H9 (cell line): ENCODE measurements around the gene YOD1. TPM values are rescaled to one million over a fixed set of nuclear protein-coding genes. Genes with fewer than 3 reads are reported as not detected.

ENCODE experiments used
- DNase-seq: peaks from one replicate; pipeline ENCODE4 v3.0.0-alpha.2; 2017
- H2AFZ ChIP-seq: one replicate; pipeline ENCODE4 v1.6.1; 2013; ENCODE audit warnings: mild to moderate bottlenecking, low read length, control low read depth, moderate library complexity
- H2AK5ac ChIP-seq: 2 replicates; pipeline ENCODE4 v1.6.1; 2013; ENCODE audit warnings: low read length, control low read depth, mixed read lengths; ENCODE audit not compliant: insufficient read length
- H2BK120ac ChIP-seq: one replicate; pipeline ENCODE4 v1.6.1; 2013; ENCODE audit warnings: low read depth, mild to moderate bottlenecking, low read length, control low read depth, inconsistent platforms; ENCODE audit not compliant: poor library complexity, severe bottlenecking
- H2BK12ac ChIP-seq: 2 replicates; pipeline ENCODE4 v1.6.1; 2013; ENCODE audit warnings: low read length, control low read depth, mixed read lengths, low read depth; ENCODE audit not compliant: insufficient read length
- H2BK15ac ChIP-seq: 2 replicates; pipeline ENCODE4 v1.6.1; 2013; ENCODE audit warnings: low read depth, low read length, control low read depth
- H2BK20ac ChIP-seq: one replicate; pipeline ENCODE4 v1.6.1; 2013; ENCODE audit warnings: low read depth, mild to moderate bottlenecking, low read length, control low read depth, inconsistent platforms; ENCODE audit not compliant: poor library complexity, severe bottlenecking
- H2BK5ac ChIP-seq: 2 replicates; pipeline ENCODE4 v1.6.1; 2013; ENCODE audit warnings: low read length, control low read depth, mixed read lengths; ENCODE audit not compliant: insufficient read length
- H3K14ac ChIP-seq: 2 replicates; pipeline ENCODE4 v1.6.1; 2013; ENCODE audit warnings: low read length, control low read depth; ENCODE audit not compliant: insufficient read depth
- H3K18ac ChIP-seq: 2 replicates; pipeline ENCODE4 v1.6.1; 2013; ENCODE audit warnings: low read depth, mild to moderate bottlenecking, mixed read lengths, low read length, control low read depth; ENCODE audit not compliant: insufficient read length
- H3K23ac ChIP-seq: 2 replicates; pipeline ENCODE4 v1.6.1; 2013; ENCODE audit warnings: low read length, control low read depth, mixed read lengths, low read depth; ENCODE audit not compliant: insufficient read length
- H3K23me2 ChIP-seq: 2 replicates; pipeline ENCODE4 v1.6.1; 2013; ENCODE audit warnings: low read depth, mild to moderate bottlenecking, mixed read lengths, low read length, control low read depth; ENCODE audit not compliant: insufficient read length, poor library complexity, severe bottlenecking
- H3K27ac ChIP-seq: 2 replicates; pipeline ENCODE4 v1.5.1; 2013; ENCODE audit warnings: low read length, control low read depth, mixed read lengths, low read depth; ENCODE audit not compliant: insufficient read length
- H3K27me3 ChIP-seq: 2 replicates; pipeline ENCODE4 v1.6.1; 2013; ENCODE audit warnings: low read length, control low read depth, inconsistent platforms; ENCODE audit not compliant: insufficient read depth
- H3K4ac ChIP-seq: 2 replicates; pipeline ENCODE4 v1.6.1; 2013; ENCODE audit warnings: low read depth, mild to moderate bottlenecking, control low read depth, inconsistent platforms, low read length, moderate library complexity
- H3K4me1 ChIP-seq: 2 replicates; pipeline ENCODE4 v1.6.1; 2013; ENCODE audit warnings: low read length, control low read depth, inconsistent platforms; ENCODE audit not compliant: insufficient read depth
- H3K4me2 ChIP-seq: 2 replicates; pipeline ENCODE4 v1.6.1; 2013; ENCODE audit warnings: low read length, control low read depth, mixed read lengths; ENCODE audit not compliant: insufficient read length, insufficient read depth
- H3K56ac ChIP-seq: 2 replicates; pipeline ENCODE4 v1.6.1; 2013; ENCODE audit warnings: low read depth, mild to moderate bottlenecking, mixed read lengths, low read length, control low read depth; ENCODE audit not compliant: insufficient read length
- H3K79me1 ChIP-seq: 2 replicates; pipeline ENCODE4 v1.6.1; 2013; ENCODE audit warnings: low read depth, mild to moderate bottlenecking, moderate library complexity, low read length, control low read depth, inconsistent platforms; ENCODE audit not compliant: insufficient read depth, poor library complexity, severe bottlenecking
- H3K79me2 ChIP-seq: 2 replicates; pipeline ENCODE4 v1.6.1; 2013; ENCODE audit warnings: low read length, control low read depth, inconsistent platforms; ENCODE audit not compliant: insufficient read depth
- H3K9ac ChIP-seq: 2 replicates; pipeline ENCODE4 v1.6.1; 2013; ENCODE audit warnings: low read length, control low read depth, mixed read lengths; ENCODE audit not compliant: insufficient read length; ENCODE audit errors: extremely low read depth
- H3K9me3 ChIP-seq: one replicate; pipeline ENCODE4 v1.6.1; 2013; ENCODE audit warnings: low read depth, low read length, inconsistent platforms; ENCODE audit not compliant: control insufficient read depth
- H3T11ph ChIP-seq: one replicate; pipeline ENCODE4 v1.6.1; 2013; ENCODE audit warnings: mild to moderate bottlenecking, low read length, control low read depth, inconsistent platforms
- H4K20me1 ChIP-seq: one replicate; pipeline ENCODE4 v1.6.1; 2013; ENCODE audit not compliant: control insufficient read depth, insufficient read length, insufficient read depth
- H4K5ac ChIP-seq: 2 replicates; pipeline ENCODE4 v1.6.1; 2013; ENCODE audit warnings: low read depth, mild to moderate bottlenecking, mixed read lengths, low read length, control low read depth; ENCODE audit not compliant: insufficient read length
- H4K8ac ChIP-seq: replicated peaks from 2 replicates; pipeline ENCODE4 v1.6.1; 2013; ENCODE audit warnings: low read length, control low read depth, mixed read lengths, low read depth; ENCODE audit not compliant: insufficient read length
- H4K91ac ChIP-seq: 2 replicates; pipeline ENCODE4 v1.6.1; 2013; ENCODE audit warnings: low read depth, mild to moderate bottlenecking, moderate library complexity, mixed read lengths, low read length, control low read depth; ENCODE audit not compliant: insufficient read length
- H3K27ac Mint-ChIP-seq, 3 experiments: 2 replicates in 2 of 3; 3 replicates in 1 of 3; pipeline ENCODE4 v1.8.0; 2020 to 2021; ENCODE audit warnings: mixed read lengths in 3 of 3, mild to moderate bottlenecking in 1 of 3, moderate library complexity in 1 of 3
- H3K27me3 Mint-ChIP-seq: 2 replicates; pipeline ENCODE4 v1.8.0; 2021; ENCODE audit warnings: low read depth, mild to moderate bottlenecking, moderate library complexity, mixed read lengths
- H3K36me3 Mint-ChIP-seq, 3 experiments: 2 replicates in 2 of 3; 3 replicates in 1 of 3; pipeline ENCODE4 v1.8.0; 2020 to 2021; ENCODE audit warnings: low read depth in 3 of 3, mixed read lengths in 3 of 3; ENCODE audit not compliant: insufficient read depth in 1 of 3
- H3K4me1 Mint-ChIP-seq, 2 experiments: 2 replicates each; pipeline ENCODE4 v1.8.0; 2020; ENCODE audit warnings: mixed read lengths in 2 of 2
- H3K4me3 Mint-ChIP-seq, 2 experiments: 2 replicates in 1 of 2; 3 replicates in 1 of 2; pipeline ENCODE4 v1.8.0; 2020 to 2021; ENCODE audit warnings: mild to moderate bottlenecking in 2 of 2, mixed read lengths in 2 of 2, moderate library complexity in 1 of 2
- H3K9me3 Mint-ChIP-seq, 2 experiments: 2 replicates in 1 of 2; 3 replicates in 1 of 2; pipeline ENCODE4 v1.8.0; 2020; ENCODE audit warnings: mild to moderate bottlenecking in 2 of 2, mixed read lengths in 2 of 2, moderate library complexity in 1 of 2
- CTCF ChIP-seq: fragments of 200-600 bp; sonication (generic); conservative IDR thresholded peaks from 3 replicates; pipeline ENCODE4 v1.8.0; 2021; ENCODE audit warnings: antibody characterized with exemption, mild to moderate bottlenecking
- WGBS: extraction: QIAGEN DNeasy Blood & Tissue Kit; methylation state at CpG from one replicate; pipeline ENCODE4 v1.1.7; 2013; ENCODE audit warnings: missing lambda C conversion rate, low lambda C conversion rate, mixed read lengths; ENCODE audit not compliant: insufficient read length; ENCODE audit errors: extremely low coverage; 5-methylcytosine and 5-hydroxymethylcytosine counted together
- total RNA-seq: library from RNA; stranded (reverse); gene quantifications from 2 replicates; pipeline ENCODE4 v1.2.1, GENCODE V29; 2021

YOD1 gene
- total RNA-seq, 1 experiment from 2014 or later, result 8.6 TPM

DNA sequence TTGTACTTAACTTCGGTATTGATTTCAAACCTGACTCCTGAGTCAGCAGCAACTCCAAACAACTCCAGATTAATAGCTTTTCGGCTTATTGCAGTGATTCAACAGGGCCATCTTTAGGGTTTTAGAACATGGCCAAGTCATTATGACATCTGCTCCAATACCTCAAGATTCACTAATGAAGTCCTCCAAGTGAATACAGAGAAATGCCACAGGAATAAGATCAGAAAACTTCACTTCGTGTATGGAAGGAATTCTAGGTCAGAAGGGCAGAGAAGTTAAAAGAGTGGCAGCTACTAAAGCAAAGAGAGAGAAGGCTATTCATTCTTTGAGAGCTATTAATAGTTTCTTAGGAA lies 10.9 kb downstream of the YOD1 start:
- Histone ChIP-seq H3K4me2 (no peak overlapping the region), H2AFZ (no peak overlapping the region), H4K20me1 (no peaks in the 10 kb centered on the region), H3K14ac (no peak overlapping the region), H3K23ac (no peak overlapping the region), H4K91ac (no peak overlapping the region), H2BK5ac (no peak overlapping the region), H2AK5ac (no peak overlapping the region), H2BK12ac (no peak overlapping the region), H3K23me2 (no peaks in the 10 kb centered on the region), H4K5ac (no peak overlapping the region), H3K56ac (no peak overlapping the region), H2BK20ac (no peak overlapping the region), H2BK120ac (no peak overlapping the region), H3K9ac (no peak overlapping the region), H3K79me1 (no peaks in the 10 kb centered on the region), H3K4ac (no peak overlapping the region), H3K9me3 (no peaks in the 10 kb centered on the region), H3K79me2 (no peaks in the 10 kb centered on the region), H4K8ac (no peak overlapping the region), H3K18ac (no peak overlapping the region), H2BK15ac (no peak overlapping the region), H3K4me1 (no peaks in the 10 kb centered on the region), H3K27ac (no peak overlapping the region), H3K27me3 (no peaks in the 10 kb centered on the region), H3T11ph (no peak overlapping the region)
- peaks cover 0 to 1% of the 10 kb centered on the region in 2 experiments; a peak in 1 of 5 replicates for H3K9me3 Mint-ChIP-seq
- no peak for TF ChIP-seq CTCF
- no CpG with 5 or more reads among the region's 3 CpGs for WGBS
- H3K4me1 Mint-ChIP-seq, result peaks cover 4% of the 10 kb centered on the region in 2 experiments; a peak in 2 of 4 replicates
- no peaks in the 10 kb centered on the region for H3K27me3 Mint-ChIP-seq
- H3K4me3 Mint-ChIP-seq, result no peak overlapping the region
- peaks cover 0 to 4% (median 1%) of the 10 kb centered on the region in 3 experiments; a peak in 2 of 7 replicates for H3K36me3 Mint-ChIP-seq
- DNase-seq, result no peak
- H3K27ac Mint-ChIP-seq, result no peak overlapping the region
